GM21529 (cell line): ENCODE measurements around the gene ANKRD35.
A peak's percentile ranks its signal among the peaks of the same experiment; 100 is the strongest.
"Not testable (repeated sequence)": the region's sequence is repeated elsewhere in the genome, so short reads cannot be mapped to it uniquely, and the experiment has no call there.

Experiments
- ATAC-seq: cut with Tn5 transposase; IDR thresholded peaks from one replicate; pipeline ENCODE4 v1.9.1; 2021; ENCODE audit not compliant: unreplicated experiment

Gene ANKRD35

GRCh38 chr1:145858238-145858900, 27.3 kb downstream of the ANKRD35 start:
- ATAC-seq, result peak; percentile 5

GRCh38 chr1:145857170-145857569, 28.5 kb downstream of the ANKRD35 start:
- ATAC-seq, result no peak

DNA sequence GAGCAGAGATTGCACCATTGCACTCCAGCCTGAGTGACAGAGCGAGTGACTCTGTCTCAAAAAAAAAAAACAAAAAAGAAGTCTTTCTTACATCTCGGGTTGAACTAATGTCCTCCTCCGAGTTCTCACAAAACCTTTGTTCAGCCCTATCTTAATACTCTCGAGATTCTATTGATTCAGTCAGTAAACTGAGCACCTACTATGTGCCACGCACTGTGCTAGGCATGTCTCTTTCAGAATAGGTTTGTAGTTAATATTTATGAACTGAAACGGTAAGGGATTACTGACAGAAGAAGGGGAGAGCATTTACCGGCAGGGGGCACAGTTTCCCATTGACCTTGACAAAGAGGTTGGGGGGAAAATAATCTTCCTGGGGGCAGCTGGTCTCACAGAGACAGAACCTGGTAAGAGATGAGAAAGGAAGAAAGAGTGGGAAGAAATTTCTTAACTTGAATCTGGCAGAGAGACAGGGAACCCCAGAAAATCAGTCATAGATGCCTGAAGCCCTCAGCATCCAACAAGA, 30.2 kb downstream of the ANKRD35 start:
- ATAC-seq, result no peak

DNA sequence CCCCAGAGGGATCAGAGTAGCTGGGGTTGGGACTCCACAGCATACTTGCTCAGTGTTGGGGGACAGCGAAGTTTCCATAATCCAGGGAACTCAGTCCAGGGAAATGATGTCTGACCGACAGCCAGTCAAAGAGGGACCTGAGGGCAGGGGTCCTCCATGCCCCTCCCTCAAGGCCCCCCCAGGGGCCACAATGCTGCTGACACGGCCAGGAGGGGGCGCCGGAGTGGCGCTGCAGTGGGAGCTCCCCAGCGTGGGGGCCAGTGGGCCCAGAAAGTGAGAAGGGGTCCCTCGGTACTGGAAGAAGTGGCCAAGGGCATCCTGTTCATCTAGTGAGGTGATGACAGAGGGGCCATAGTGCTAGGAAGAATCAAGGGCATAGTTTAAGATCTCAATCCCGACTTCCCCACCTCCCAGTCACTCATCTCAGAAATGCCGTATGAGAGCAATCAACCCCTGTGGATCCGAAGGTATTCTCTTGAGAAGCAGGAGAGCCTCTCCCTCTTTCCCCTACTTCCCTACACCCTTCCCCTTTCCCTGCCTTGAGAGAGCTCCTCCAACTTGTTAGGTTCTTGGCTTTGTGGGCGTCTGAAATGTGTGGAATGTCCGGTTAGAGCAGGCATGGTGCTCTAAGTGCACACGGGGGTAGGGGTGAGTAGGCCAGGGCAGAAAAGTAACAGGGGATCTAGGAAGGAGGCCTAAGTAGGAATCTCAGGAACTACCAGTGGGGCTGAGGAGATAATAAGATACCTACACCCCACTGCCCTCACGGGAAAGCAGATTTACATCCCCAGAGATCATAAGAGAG, 36.1 kb downstream of the ANKRD35 start:
- no peak for ATAC-seq

GRCh38 chr1:145847827-145848226, 37.8 kb downstream of the ANKRD35 start:
- ATAC-seq, result no peak

DNA sequence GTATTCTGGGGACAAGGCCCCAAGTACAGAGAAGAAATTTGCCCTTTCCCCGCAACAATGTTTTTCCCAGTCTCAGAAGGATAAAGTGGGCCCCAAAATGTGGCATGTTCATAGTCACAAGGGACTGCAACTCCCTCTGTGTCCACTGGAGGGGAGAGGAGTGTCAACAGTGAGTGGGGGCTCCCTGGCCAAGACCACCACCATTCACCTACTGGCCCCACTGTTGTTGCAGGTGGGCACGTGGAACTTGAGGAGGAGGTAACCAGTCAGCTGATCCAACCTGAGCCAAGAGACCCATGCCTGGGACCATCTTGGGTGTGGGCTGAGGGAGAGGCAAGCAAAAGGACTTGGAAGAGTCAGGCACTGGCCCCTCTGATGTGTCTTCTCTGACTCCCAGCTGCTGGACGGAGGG, 39.5 kb downstream of the ANKRD35 start:
- no peak for ATAC-seq

- peak; percentile 71 for ATAC-seq
Observed at GRCh38 chr1:145845514-145846161, 40.0 kb downstream of the ANKRD35 start, which contains the start of gene NUDT17. Gene NUDT17 (plus strand): TSS chr1:145845630. CDS start chr1:145845641, 11 bp downstream.

DNA sequence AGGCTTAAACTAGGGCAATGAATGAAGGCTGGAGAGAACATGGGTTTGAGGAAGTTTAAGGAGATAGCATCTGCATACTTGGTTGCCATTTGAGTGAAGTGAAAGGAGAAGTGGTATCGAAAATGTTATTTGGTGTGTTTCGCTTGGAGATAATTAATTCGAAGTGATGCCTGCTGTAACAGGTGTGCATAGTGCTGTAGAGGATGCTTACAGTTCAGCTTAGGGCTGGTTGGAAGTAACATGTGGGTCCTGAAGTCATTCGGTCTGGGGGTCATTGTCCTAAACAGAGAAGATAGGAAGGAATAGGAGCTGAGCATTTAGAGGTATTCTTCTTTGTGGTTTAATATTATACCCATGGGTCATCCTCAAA, 40.5 kb downstream of the ANKRD35 start:
- ATAC-seq, result peak; percentile 80

DNA sequence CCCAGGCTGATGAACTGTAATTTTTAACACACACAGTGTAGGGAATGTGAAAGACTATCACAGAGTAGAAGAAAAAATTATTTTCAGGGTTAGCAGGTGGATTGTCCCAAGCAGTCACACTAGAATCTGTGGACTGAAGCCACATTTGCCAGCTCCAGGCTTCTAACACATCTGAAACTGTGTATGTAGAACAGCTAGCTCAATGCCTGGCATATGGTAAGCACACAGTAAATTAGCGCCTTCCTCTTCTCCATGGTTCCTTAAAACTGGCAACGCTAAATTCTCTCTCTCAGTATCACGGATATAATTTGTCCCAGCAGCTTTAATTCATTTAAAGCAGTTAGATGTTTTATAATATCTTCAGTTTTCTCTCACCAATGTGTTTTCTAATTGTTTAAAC, 42.6 kb downstream of the ANKRD35 start:
- no peak for ATAC-seq

DNA sequence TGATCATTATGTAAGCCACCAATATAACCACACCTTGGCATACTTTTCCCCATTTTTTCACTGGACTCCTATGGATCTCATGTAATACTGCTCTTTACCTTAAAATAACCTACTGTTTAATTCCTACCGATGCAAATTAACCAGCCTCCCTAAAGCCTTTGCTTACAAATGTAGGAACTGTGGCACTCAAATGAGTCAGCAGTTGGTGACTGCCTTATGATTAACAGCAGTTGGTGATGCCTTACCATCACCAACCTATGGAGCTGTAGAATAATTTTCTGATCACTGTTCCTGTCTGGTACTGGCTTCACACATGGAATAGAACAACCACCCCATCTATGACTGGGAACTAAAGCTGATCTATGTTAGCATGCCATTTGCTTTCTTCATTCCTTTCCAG, 48.0 kb downstream of the ANKRD35 start:
- ATAC-seq, result no peak

DNA sequence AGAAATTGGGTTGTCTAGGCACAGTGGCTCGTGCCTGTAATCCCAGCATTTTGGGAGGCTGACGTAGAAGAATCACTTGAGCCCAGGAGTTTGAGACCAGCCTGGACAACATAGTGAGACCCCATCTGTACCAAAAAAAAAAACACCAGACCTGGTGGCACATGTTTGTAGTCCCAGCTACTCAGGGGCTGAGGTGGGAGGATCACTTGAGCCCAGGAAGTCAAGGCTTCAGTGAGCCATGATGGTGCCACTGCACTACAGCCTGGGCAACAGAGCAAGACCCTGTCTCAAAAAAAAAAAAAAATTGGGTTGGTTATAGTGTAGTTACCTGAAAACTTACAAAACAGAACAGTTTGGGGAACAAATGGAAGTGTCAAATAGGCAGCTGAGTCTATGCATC, 54.9 kb downstream of the ANKRD35 start:
- not testable (repeated sequence) for ATAC-seq

DNA sequence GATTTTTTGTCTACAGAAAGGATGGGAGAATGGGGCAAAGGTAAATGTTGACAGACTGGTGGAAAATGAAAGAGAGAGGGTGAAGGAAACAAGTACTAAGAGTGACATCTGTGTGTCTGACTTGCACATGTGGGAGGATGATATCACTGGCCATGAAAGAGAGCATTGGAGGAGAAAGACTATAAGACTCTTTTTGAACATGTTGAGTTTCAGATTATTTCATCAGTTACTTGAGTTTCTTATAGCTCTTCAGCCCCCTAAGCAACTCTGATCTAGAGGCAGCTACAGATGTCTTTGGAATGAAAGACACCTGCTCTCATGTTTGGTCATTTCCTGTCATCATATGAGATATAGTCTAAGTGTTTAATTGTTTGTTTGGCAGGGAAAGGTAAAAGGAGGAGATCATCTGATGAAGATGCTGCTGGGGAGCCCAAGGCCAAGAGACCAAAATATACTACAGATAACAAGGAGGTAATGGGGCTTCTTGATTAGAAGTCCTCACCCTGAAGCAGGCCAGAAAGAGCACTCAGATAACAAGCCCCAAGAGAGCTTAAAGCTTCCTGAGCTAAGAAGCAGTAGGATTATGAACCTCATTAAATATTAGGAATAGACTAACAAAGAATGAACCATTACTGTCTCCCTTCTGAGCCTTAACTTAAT, 57.2 kb downstream of the ANKRD35 start:
- ATAC-seq, result no peak

GRCh38 chr1:145827966-145828365, 57.7 kb downstream of the ANKRD35 start:
- ATAC-seq, result no peak

- no peak for ATAC-seq
Observed at GRCh38 chr1:145826030-145826429, 59.6 kb downstream of the ANKRD35 start.

DNA sequence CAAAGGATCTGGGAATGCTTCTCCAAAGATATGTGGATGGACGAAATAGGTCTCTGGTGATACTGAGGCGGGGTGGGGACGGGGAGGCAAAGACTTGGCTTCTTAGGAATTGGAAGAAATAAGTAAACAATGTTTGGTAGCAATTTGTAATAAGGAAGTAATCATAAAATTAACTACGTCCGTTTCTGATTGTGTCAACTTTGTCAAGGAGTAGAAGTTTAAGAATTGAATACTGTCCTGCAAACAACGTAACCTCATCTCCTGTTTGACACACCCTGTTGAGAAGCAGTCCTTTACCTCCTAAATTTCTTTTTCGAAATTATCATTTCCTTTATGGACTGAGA, 61.2 kb downstream of the ANKRD35 start:
- no peak for ATAC-seq

GRCh38 chr1:145823565-145824498, 61.8 kb downstream of the ANKRD35 start, which contains the start of the genes POLR3C and RNF115:
Gene POLR3C (plus strand): TSS chr1:145824200. CDS start chr1:145825777, 1,577 bp downstream.
Gene RNF115 (minus strand): TSS chr1:145824095. CDS start chr1:145823873, 222 bp downstream.
- peak; percentile 82 for ATAC-seq

DNA sequence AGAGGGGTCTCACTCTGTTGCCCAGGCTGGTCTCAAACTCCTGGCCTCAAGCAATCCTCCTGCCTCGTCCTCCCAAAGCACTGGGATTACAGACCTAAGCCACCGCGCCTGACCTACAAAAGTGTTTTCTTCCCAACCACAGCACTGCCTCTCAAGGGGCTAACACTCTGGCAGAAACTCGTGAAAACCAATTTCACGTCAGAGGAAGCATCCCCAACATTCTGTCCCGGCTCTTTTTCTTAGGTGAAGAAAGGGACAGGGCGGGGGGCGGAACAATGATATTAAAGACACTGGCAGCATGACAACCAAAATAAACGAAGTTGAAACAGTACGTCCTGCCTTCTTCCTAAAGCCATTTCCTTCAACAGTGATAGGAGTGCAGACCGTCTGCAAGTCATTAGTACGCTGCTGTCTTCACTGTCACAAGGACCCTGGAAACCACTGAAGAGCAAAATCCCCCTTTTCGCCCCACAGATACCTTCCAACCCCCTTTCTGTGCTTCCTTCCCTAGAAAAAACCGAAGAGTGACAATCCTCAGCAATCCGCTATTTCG, 62.8 kb downstream of the ANKRD35 start:
- ATAC-seq, result not testable (repeated sequence)

DNA sequence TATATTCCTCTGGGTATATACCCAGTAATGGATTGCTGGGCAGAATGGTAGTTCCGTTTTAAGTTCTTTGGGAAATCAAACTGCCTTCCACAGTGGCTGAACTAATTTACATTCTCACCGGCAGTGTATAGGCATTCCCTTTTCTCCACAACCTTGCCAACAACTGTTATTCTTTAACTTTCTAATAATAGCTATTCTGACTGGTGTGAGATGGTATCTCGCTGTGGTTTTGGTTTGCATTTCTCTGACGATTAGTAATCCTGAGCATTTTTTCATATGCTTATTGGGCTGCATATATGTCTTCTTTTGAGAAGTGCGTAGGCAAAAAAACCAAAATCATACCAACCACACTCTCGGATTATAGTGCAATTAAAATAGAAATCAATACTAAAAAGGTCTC, 67.6 kb downstream of the ANKRD35 start:
- not testable (repeated sequence) for ATAC-seq
